ENCODE results near the gene NFKBIE. TPM values are rescaled to one million over a fixed set of nuclear protein-coding genes. Genes with fewer than 3 reads are reported as not detected.

NFKBIE gene
- total and polyA plus RNA-seq, 9 of the 15 experiments (the other 6 are each of a cell fraction or from before 2014, with no cell fraction given): 2.1 to 16.4 (median 11.7) TPM

- TF ChIP-seq ZNF785 (CRISPR knock-in tag; IDR thresholded peaks at IDR 0.05) (no peak), E2F4 (CRISPR knock-in tag; IDR thresholded peaks at IDR 0.05; ENCODE audit: low read depth) (peak; percentile 35; the same call in 1 of the 2 replicates), ARID4B (CRISPR knock-in tag; IDR thresholded peaks at IDR 0.05) (no peak), MGA (IDR thresholded peaks at IDR 0.05) (no peak), ZNF699 (CRISPR knock-in tag; IDR thresholded peaks at IDR 0.05; ENCODE audit: insufficient replicate concordance) (no peak)
- TF ChIP-seq, protein P1, sequence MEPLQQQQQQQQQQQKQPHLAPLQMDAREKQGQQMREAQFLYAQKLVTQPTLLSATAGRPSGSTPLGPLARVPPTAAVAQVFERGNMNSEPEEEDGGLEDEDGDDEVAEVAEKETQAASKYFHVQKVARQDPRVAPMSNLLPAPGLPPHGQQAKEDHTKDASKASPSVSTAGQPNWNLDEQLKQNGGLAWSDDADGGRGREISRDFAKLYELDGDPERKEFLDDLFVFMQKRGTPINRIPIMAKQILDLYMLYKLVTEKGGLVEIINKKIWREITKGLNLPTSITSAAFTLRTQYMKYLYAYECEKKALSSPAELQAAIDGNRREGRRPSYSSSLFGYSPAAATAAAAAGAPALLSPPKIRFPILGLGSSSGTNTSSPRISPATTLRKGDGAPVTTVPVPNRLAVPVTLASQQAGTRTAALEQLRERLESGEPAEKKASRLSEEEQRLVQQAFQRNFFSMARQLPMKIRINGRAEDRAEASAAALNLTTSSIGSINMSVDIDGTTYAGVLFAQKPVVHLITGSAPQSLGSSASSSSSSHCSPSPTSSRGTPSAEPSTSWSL (CRISPR knock-in tag; IDR thresholded peaks at IDR 0.05; ENCODE audit: borderline replicate concordance): no peak
Observed at GRCh38 chr6:44245912-44246662, 19.3 kb downstream of the NFKBIE start (continued).
